Endothelial cell of umbilical vein (primary cell): Measurements from ENCODE around the gene TBC1D16. TPM values are rescaled to one million over a fixed set of nuclear protein-coding genes. Genes with fewer than 3 reads are reported as not detected.

ENCODE experiments used
- BruUV-seq: library from RNA; stranded (reverse); fragments of 400-500 nt; replicated peaks from 2 replicates; lab custom pipeline; 2021; lab: Mats Ljungman, UMichigan
- CTCF ChIA-PET: fragments of 300-600, 350-600 bp; sonication (Branson Sonifier 250); formaldehyde crosslinking; loops from one replicate; lab custom pipeline; 2021; ENCODE audit warnings: antibody characterized with exemption, inconsistent platforms; lab: Charles Lee
- POLR2A ChIA-PET: fragments of 300-600, 350-600 bp; sonication (Branson Sonifier 250); formaldehyde crosslinking; loops from one replicate; lab custom pipeline; 2021; ENCODE audit warnings: antibody characterized with exemption, inconsistent platforms; lab: Charles Lee
- DNase-seq: peaks from one replicate; pipeline ENCODE4 v3.0.0-alpha.2; 2011; ENCODE audit warnings: low read depth, low spot score
- FAIRE-seq: peaks from 2 replicates; lab custom pipeline; 2011; peaks lifted over from hg19 to GRCh38; lab: Jason Lieb, UNC
- H2AFZ ChIP-seq: 2 replicates; pipeline ENCODE4 v1.6.0; 2012; ENCODE audit warnings: low read depth, low read length, control low read depth, inconsistent platforms
- H3K27ac ChIP-seq: 2 replicates; pipeline ENCODE4 v1.5.1; 2011; ENCODE audit warnings: low read depth, mild to moderate bottlenecking, control low read depth, low read length, moderate library complexity; ENCODE audit not compliant: insufficient read depth
- H3K27me3 ChIP-seq, 2 experiments: 2 replicates each; pipeline versions ENCODE4 v1.6.0 to v1.6.1; 2011; ENCODE audit warnings: low read length in 2 of 2, mixed read lengths in 1 of 2; ENCODE audit not compliant: control insufficient read depth in 2 of 2, insufficient read depth in 2 of 2
- H3K36me3 ChIP-seq, 2 experiments: 2 replicates in 1 of 2; 3 replicates in 1 of 2; pipeline ENCODE4 v1.5.1; 2011; ENCODE audit warnings: low read length in 2 of 2, mild to moderate bottlenecking in 1 of 2, moderate library complexity in 1 of 2; ENCODE audit not compliant: control insufficient read depth in 2 of 2, insufficient read depth in 2 of 2; ENCODE audit errors: extremely low read depth in 1 of 2
- H3K4me1 ChIP-seq: 3 replicates; pipeline ENCODE4 v1.5.1; 2011; ENCODE audit warnings: mild to moderate bottlenecking, low read length; ENCODE audit not compliant: control insufficient read depth, insufficient read depth; ENCODE audit errors: extremely low read depth
- H3K4me2 ChIP-seq: 2 replicates; pipeline ENCODE4 v1.6.1; 2011; ENCODE audit warnings: low read length, control low read depth, mixed read lengths; ENCODE audit not compliant: insufficient read depth
- H3K4me3 ChIP-seq, 3 experiments: fragments of 200-600 bp in 1 of 3; sonication (generic), shearing (Covaris generic) in 1 of 3; replicated peaks in 1 of 3; 2 replicates each; pipeline ENCODE4 v1.5.1; 2011 to 2016; ENCODE audit warnings: control low read depth in 3 of 3, low read length in 3 of 3, mild to moderate bottlenecking in 2 of 3, inconsistent platforms in 1 of 3, low read depth in 1 of 3, moderate library complexity in 1 of 3; ENCODE audit not compliant: insufficient read depth in 1 of 3
- H3K79me2 ChIP-seq: 2 replicates; pipeline ENCODE4 v1.6.0; 2012; ENCODE audit warnings: low read length, inconsistent platforms; ENCODE audit not compliant: control insufficient read depth, insufficient read depth
- H3K9ac ChIP-seq: replicated peaks from 2 replicates; pipeline ENCODE3; 2011; ENCODE audit warnings: low read length, control low read depth; ENCODE audit not compliant: insufficient read depth; ENCODE audit errors: extremely low read depth
- H3K9me1 ChIP-seq: replicated peaks from 3 replicates; pipeline ENCODE4 v1.6.0; 2011; ENCODE audit warnings: mild to moderate bottlenecking, low read length; ENCODE audit not compliant: control insufficient read depth, insufficient read depth; ENCODE audit errors: extremely low read depth
- H3K9me3 ChIP-seq: replicated peaks from 2 replicates; pipeline ENCODE4 v1.5.1; 2012; ENCODE audit warnings: low read length, inconsistent platforms; ENCODE audit not compliant: control insufficient read depth, insufficient read depth
- H4K20me1 ChIP-seq: replicated peaks from 2 replicates; pipeline ENCODE3; 2011; ENCODE audit warnings: mild to moderate bottlenecking, low read length; ENCODE audit not compliant: control insufficient read depth, insufficient read depth; ENCODE audit errors: extremely low read depth
- EZH2 ChIP-seq: IDR thresholded peaks from 2 replicates; pipeline ENCODE4 v1.6.1; 2012; ENCODE audit warnings: borderline replicate concordance, low read depth, mild to moderate bottlenecking, moderate library complexity, low read length, inconsistent platforms; ENCODE audit not compliant: severe bottlenecking
- FOS ChIP-seq: IDR thresholded peaks from 2 replicates; pipeline ENCODE4 v1.6.1; 2011; ENCODE audit warnings: mild to moderate bottlenecking, low read length, moderate library complexity, borderline replicate concordance; ENCODE audit not compliant: insufficient read depth
- GATA2 ChIP-seq: IDR thresholded peaks from 2 replicates; pipeline ENCODE4 v1.7.0; 2011; ENCODE audit warnings: low read depth, mild to moderate bottlenecking, moderate library complexity, mixed read lengths, low read length; ENCODE audit not compliant: insufficient read length, insufficient read depth
- JUN ChIP-seq: IDR thresholded peaks from 2 replicates; pipeline ENCODE4 v1.6.1; 2011; ENCODE audit warnings: borderline replicate concordance, low read depth; ENCODE audit not compliant: insufficient read length, insufficient read depth
- MYC ChIP-seq: IDR thresholded peaks from one replicate; pipeline ENCODE4 v1.6.1; 2011; ENCODE audit warnings: mild to moderate bottlenecking, low read depth, low read length
- POLR2A ChIP-seq: IDR thresholded peaks from 2 replicates; pipeline ENCODE4 v1.6.1; 2012; ENCODE audit warnings: low read depth, mild to moderate bottlenecking, control low read depth, low read length
- POLR2AphosphoS5 ChIP-seq: IDR thresholded peaks from 2 replicates; pipeline ENCODE4 v1.6.1; 2012; ENCODE audit warnings: low read depth, mild to moderate bottlenecking, control low read depth, low read length, moderate library complexity; ENCODE audit not compliant: insufficient read depth
- dilution Hi-C: fragments of 300-500 bp; cut with MboI; formaldehyde crosslinking; loops from one replicate; pipeline ENCODE4 v1.15.0; 2019; ENCODE audit warnings: low sequenced_read_pairs; ENCODE audit not compliant: extremely low pct_ligation_motif_present
- intact Hi-C: fragments of 100-400 bp; cut with micrococcal nuclease; formaldehyde crosslinking; loops from one replicate; pipeline ENCODE4 v1.10.0; 2022
- polyA plus RNA-seq, 4 experiments: library from polyadenylated mRNA; depleted of rRNA in 3 of 4; stranded (reverse) in 3 of 4; unstranded in 1 of 4; fragments of >200 nt; gene quantifications; 2 replicates each; pipeline versions ENCODE4 v1.2.1 to v1.2.3, GENCODE V29; 2011 to 2012; ENCODE audit warnings: missing spikeins in 1 of 4
- total RNA-seq: library from RNA; stranded (reverse); gene quantifications from 2 replicates; pipeline ENCODE4 v1.2.3, GENCODE V29; 2021
- TF ChIP-seq, protein P1 (sequence below): IDR thresholded peaks from 2 replicates; pipeline ENCODE4 v1.6.1; 2011; ENCODE audit not compliant: insufficient read depth, insufficient read length
- TF ChIP-seq, protein P2 (sequence below), 2 donors: IDR thresholded peaks; 1 replicate in 1 of 2; 2 replicates in 1 of 2; pipeline ENCODE4 v1.5.1; 2011; ENCODE audit warnings: low read length in 2 of 2, mild to moderate bottlenecking in 2 of 2, moderate library complexity in 2 of 2, control low read depth in 1 of 2, inconsistent platforms in 1 of 2, low read depth in 1 of 2; ENCODE audit not compliant: insufficient read depth in 1 of 2; ENCODE audit errors: extremely low read depth in 1 of 2

TBC1D16 gene
- total and polyA plus RNA-seq, 2 donors (not counting 3 experiments of a cell fraction or from before 2014, with no cell fraction given) = 12.9 to 48.6 TPM

DNA sequence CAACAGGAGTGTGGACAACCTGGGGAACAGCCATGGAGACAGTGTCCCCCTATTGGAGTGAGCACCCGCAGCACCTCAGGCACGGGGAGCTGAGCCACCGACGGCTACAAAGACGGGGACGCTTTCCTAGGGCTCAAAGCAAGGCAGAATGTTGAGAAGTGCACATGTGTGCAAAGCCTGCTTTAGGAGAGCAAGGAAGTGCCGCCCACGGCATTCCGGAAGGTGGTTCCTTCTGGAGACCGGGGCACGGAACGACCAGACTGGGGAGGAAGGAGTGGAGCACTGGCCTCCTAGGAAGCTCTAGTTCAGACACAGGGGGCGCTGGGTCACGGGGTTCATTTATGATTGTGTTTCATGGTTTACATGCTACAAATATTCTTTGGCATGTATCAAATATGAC lies 52.2 kb downstream of the TBC1D16 start:
- Histone ChIP-seq H3K9ac (no peak overlapping the region), H3K36me3 (peaks cover 0 to 4% of the 10 kb centered on the region in 2 experiments), H3K9me1 (no peaks in the 10 kb centered on the region), H2AFZ (no peak overlapping the region), H4K20me1 (no peaks in the 10 kb centered on the region), H3K4me3 (no peak overlapping the region), H3K9me3 (no peaks in the 10 kb centered on the region), H3K27me3 (no peaks in the 10 kb centered on the region), H3K79me2 (peaks cover 3% of the 10 kb centered on the region), H3K27ac (no peak overlapping the region), H3K4me1 (peaks cover 19% of the 10 kb centered on the region), H3K4me2 (no peak overlapping the region)
- intact Hi-C loops = no loop called here
- POLR2A ChIA-PET = no interaction called here
- DNase-seq = no peak
- peak; percentile 57 for FAIRE-seq
- CTCF ChIA-PET = interaction anchor here (0.8 to 1.5 kb wide), 2 partner anchors 25 to 148 kb away, joined by 3 read pairs; no protein-coding TSS in a partner anchor
- dilution Hi-C loops = no loop called here
- no TSS peak for BruUV-seq
- TF ChIP-seq FOS (no peak), POLR2AphosphoS5 (no peak), JUN (no peak)
- TF ChIP-seq, protein P1, sequence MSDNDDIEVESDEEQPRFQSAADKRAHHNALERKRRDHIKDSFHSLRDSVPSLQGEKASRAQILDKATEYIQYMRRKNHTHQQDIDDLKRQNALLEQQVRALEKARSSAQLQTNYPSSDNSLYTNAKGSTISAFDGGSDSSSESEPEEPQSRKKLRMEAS = no peak

DNA sequence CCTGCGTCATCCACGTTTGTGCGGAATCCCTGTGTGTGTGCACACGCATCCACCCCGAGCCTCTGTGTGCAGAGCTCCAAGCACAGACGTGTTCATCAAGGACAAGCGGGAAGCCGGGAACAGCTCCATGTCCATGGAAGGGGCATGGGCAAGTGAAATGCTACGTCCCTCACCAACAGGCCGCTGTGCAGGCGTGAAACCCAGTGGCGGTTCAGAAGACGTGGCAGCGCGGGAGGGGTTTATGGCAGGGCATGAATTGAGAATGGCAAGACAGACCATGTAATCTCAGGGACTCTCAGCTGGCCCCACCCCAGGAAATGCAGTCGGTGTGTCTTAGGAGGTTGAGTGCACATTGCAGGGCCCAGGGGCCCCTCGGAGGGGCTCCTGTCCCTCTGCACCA lies 52.7 kb downstream of the TBC1D16 start:
- FAIRE-seq (no peak), DNase-seq (no peak)
- Histone ChIP-seq H3K4me1 (peaks cover 15% of the 10 kb centered on the region), H3K27ac (no peak overlapping the region), H2AFZ (no peak overlapping the region), H3K4me2 (no peak overlapping the region), H3K9ac (no peak overlapping the region), H3K79me2 (peaks cover 3% of the 10 kb centered on the region), H3K4me3 (no peak overlapping the region), H3K9me3 (no peaks in the 10 kb centered on the region), H4K20me1 (no peaks in the 10 kb centered on the region), H3K9me1 (no peaks in the 10 kb centered on the region), H3K27me3 (no peaks in the 10 kb centered on the region), H3K36me3 (peaks cover 0 to 4% of the 10 kb centered on the region in 2 experiments)
- TF ChIP-seq POLR2A = no peak
- TF ChIP-seq, protein P1 = no peak
- TF ChIP-seq JUN = no peak
- TF ChIP-seq, protein P2, sequence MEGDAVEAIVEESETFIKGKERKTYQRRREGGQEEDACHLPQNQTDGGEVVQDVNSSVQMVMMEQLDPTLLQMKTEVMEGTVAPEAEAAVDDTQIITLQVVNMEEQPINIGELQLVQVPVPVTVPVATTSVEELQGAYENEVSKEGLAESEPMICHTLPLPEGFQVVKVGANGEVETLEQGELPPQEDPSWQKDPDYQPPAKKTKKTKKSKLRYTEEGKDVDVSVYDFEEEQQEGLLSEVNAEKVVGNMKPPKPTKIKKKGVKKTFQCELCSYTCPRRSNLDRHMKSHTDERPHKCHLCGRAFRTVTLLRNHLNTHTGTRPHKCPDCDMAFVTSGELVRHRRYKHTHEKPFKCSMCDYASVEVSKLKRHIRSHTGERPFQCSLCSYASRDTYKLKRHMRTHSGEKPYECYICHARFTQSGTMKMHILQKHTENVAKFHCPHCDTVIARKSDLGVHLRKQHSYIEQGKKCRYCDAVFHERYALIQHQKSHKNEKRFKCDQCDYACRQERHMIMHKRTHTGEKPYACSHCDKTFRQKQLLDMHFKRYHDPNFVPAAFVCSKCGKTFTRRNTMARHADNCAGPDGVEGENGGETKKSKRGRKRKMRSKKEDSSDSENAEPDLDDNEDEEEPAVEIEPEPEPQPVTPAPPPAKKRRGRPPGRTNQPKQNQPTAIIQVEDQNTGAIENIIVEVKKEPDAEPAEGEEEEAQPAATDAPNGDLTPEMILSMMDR (IDR thresholded peaks at IDR 0.05; ENCODE audit: extremely low read depth in 1 of 2, insufficient read depth in 1 of 2, low read depth in 1 of 2, low read length in 2 of 2) = no peak
- no peak for TF ChIP-seq POLR2AphosphoS5
- no peak for TF ChIP-seq MYC
- TF ChIP-seq GATA2 = no peak
- no peak for TF ChIP-seq EZH2
- no peak for TF ChIP-seq FOS
- dilution Hi-C loops (no loop called here), intact Hi-C loops (no loop called here)
- CTCF ChIA-PET = interaction anchor here (0.8 to 1.5 kb wide), 2 partner anchors 25 to 148 kb away, joined by 3 read pairs; no protein-coding TSS in a partner anchor
- POLR2A ChIA-PET = no interaction called here
- no TSS peak for BruUV-seq
